Inflammatory macrophage (primary cell): ENCODE data around the gene TMEM185B.
"Not testable (repeated sequence)": the region's sequence is repeated elsewhere in the genome, so short reads cannot be mapped to it uniquely, and the experiment has no call there.

ENCODE experiments used
- DNase-seq, 2 donors: peaks; one replicate each; pipeline ENCODE4 v3.0.0-alpha.2; 2020 to 2022
- total RNA-seq, 18 experiments: gene quantifications; one replicate each; lab custom pipeline; 2026; ENCODE audit warnings: mixed read lengths in 6 of 18, inconsistent platforms in 2 of 18; lab: John Stamatoyannopoulos, UW

Gene TMEM185B
- 33.7 to 50.9 (median 39.0) reads per million in 18 experiments for total RNA-seq

- peak; percentile 89 to 91 for DNase-seq
Measured at GRCh38 chr2:120223034-120223912, at the start of gene TMEM185B. TSS of gene TMEM185B (minus strand) at chr2:120223400. CDS start at chr2:120222976, 424 bp downstream.

- DNase-seq: no peak
Measured at GRCh38 chr2:120271711-120272379, 48.6 kb upstream of the TMEM185B start.

- DNase-seq: peak in 1 of 2 donors; percentile 16
Measured at GRCh38 chr2:120269816-120270215, 46.6 kb upstream of the TMEM185B start.

GRCh38 chr2:120269076-120269744, 46.0 kb upstream of the TMEM185B start:
- DNase-seq: no peak

GRCh38 chr2:120267348-120267747, 44.1 kb upstream of the TMEM185B start:
- DNase-seq: no peak

GRCh38 chr2:120265006-120265405, 41.8 kb upstream of the TMEM185B start:
- DNase-seq: peak; percentile 60 to 73

- peak; percentile 60 to 80 for DNase-seq
Measured at GRCh38 chr2:120262761-120263428, 39.7 kb upstream of the TMEM185B start.

- DNase-seq: no peak
Measured at GRCh38 chr2:120262150-120262549, 39.0 kb upstream of the TMEM185B start.

- DNase-seq: no peak
Measured at GRCh38 chr2:120261387-120262006, 38.3 kb upstream of the TMEM185B start.

- no peak for DNase-seq
Measured at GRCh38 chr2:120260736-120261135, 37.5 kb upstream of the TMEM185B start.

GRCh38 chr2:120259939-120260338, 36.7 kb upstream of the TMEM185B start:
- not testable (repeated sequence) for DNase-seq

- DNase-seq: no peak
Measured at GRCh38 chr2:120258196-120258595, 35.0 kb upstream of the TMEM185B start.

- DNase-seq: peak; percentile 36 to 44
Measured at GRCh38 chr2:120257522-120257921, 34.3 kb upstream of the TMEM185B start.

GRCh38 chr2:120256651-120257000, 33.4 kb upstream of the TMEM185B start:
- DNase-seq: no peak

GRCh38 chr2:120255986-120256650, 32.9 kb upstream of the TMEM185B start:
- DNase-seq: no peak

- DNase-seq: no peak
Measured at GRCh38 chr2:120255071-120255470, 31.9 kb upstream of the TMEM185B start.

GRCh38 chr2:120254178-120254577, 31.0 kb upstream of the TMEM185B start:
- DNase-seq: no peak

- peak; percentile 95 to 97 for DNase-seq
Measured at GRCh38 chr2:120253021-120253882, 30.1 kb upstream of the TMEM185B start.

- peak; percentile 99 for DNase-seq
Measured at GRCh38 chr2:120252225-120253020, 29.2 kb upstream of the TMEM185B start, which contains the start of gene RALB. TSS of gene RALB (plus strand) at chr2:120252852. CDS start at chr2:120278665, 25,813 bp downstream.

- DNase-seq: peak; percentile 62 to 84
Measured at GRCh38 chr2:120251880-120252224, 28.7 kb upstream of the TMEM185B start.
